ENCODE measurements around the gene OR1A2. TPM values are rescaled to one million over a fixed set of nuclear protein-coding genes. Genes with fewer than 3 reads are reported as not detected.

OR1A2 gene
- total RNA-seq = not detected in 2 replicates

DNA sequence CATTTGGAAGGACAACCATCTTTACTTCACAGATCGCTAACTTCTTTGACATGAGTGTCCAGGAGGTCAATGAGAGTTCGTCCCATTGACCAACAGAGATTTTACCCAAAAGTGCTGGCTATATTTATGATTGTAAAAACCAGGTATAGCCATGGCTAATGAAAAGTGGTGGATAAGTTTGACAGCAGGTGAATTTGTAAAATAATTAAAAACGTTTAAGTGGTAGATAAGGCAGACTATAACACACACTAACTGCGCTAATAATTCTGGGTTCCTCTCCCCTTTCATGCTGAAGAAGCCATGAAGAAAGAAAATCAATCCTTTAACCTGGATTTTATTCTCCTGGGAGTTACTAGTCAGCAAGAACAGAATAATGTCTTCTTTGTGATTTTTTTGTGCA lies at the start of gene OR1A2:
Gene OR1A2 (plus strand): TSS at position 301 of the 400 bp plus-strand sequence. CDS start 0 bp downstream, at position 301.

DNA sequence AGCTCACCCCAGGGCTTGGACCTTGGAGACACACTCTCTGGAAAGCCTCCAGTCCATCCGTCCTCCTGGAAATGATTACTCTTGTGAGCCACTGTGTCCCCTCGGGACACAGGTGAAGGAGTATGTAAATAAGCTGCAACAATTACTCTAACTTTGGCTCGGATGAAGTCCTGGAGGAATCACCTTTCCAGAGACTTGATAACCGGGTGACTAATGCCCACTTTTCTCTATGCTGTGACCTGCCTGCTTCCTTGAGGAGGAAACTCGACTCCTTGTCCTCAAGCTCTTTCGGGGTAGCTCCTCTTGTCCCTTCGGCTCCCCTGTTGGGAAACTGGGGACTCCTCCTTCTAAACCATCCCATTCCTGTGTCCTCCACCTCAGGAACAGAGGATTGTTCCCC lies 10.0 kb downstream of the OR1A2 start, which contains the start of gene OR1A1:
Gene OR1A1 (plus strand): TSS at position 301 of the 400 bp plus-strand sequence. CDS start 7,954 bp downstream, outside the sequence.

Other genes starting within 250 kb of the OR1A2 start
- not detected in 2 replicates for gene OR1D5, start 133.9 kb upstream of the OR1A2 start, total RNA-seq
- not detected in 2 replicates for gene OR1D2, start 93.1 kb upstream of the OR1A2 start, total RNA-seq
- not detected in 2 replicates for gene OR1G1, start 70.0 kb upstream of the OR1A2 start, total RNA-seq
- gene OR1A1, start 10.1 kb downstream of the OR1A2 start, total RNA-seq = not detected in 2 replicates
- not detected in 2 replicates for gene OR3A1, start 100.8 kb downstream of the OR1A2 start, total RNA-seq
- gene OR3A2, start 188.8 kb downstream of the OR1A2 start, total RNA-seq = 0.47 TPM in 1 of 2 replicates, not detected in the other
- not detected in 2 replicates for gene OR1E1, start 200.9 kb downstream of the OR1A2 start, total RNA-seq
- gene OR3A3, start 213.9 kb downstream of the OR1A2 start, total RNA-seq = not detected in 2 replicates
- gene OR1E2, start 236.3 kb downstream of the OR1A2 start, total RNA-seq = not detected in 2 replicates

All from endothelial cell of coronary artery (primary cell).